Adrenal gland (tissue), 5 donors: ENCODE data around the gene DTX4.

ENCODE experiments used
- POLR2A ChIP-seq, 2 donors: fragments of 450-650 bp; IDR thresholded peaks; one replicate each; pipeline ENCODE4 v1.6.1; 2017; ENCODE audit warnings: antibody characterized with exemption in 2 of 2, mild to moderate bottlenecking in 2 of 2, moderate library complexity in 1 of 2
- TF ChIP-seq, protein P1 (sequence below), 6 experiments: fragments of 450-650 bp in 4 of 6; fragments of 200-600 bp in 2 of 6; sonication (generic) in 1 of 6; IDR thresholded peaks; 1 replicate in 5 of 6; 2 replicates in 1 of 6; pipeline versions ENCODE4 v1.5.1 to v1.8.0; 2016 to 2021; ENCODE audit warnings: antibody characterized with exemption in 6 of 6, mild to moderate bottlenecking in 2 of 6, moderate library complexity in 1 of 6
- donor health status: DM: no; HTN: no; CAD: no.

DNA sequence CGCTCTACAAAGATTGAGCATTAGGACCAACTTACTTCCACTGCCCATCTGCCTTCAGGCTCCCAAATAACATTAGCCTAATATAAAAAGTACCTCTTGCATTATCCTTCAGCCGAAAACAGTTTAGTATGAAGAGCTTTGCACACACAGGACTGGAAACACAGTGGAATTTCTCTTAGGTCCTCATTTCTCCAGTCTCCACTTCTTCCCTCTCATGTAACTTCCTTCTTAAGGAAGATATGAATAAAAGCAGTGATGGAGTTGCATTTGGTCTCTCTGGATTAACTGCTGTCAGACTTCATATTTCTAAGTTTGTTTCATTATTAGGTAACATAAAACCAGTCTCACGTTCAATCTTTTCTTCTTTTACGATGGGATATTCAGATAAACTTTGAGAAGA, 46.4 kb downstream of the DTX4 start:
- TF ChIP-seq, protein P1, sequence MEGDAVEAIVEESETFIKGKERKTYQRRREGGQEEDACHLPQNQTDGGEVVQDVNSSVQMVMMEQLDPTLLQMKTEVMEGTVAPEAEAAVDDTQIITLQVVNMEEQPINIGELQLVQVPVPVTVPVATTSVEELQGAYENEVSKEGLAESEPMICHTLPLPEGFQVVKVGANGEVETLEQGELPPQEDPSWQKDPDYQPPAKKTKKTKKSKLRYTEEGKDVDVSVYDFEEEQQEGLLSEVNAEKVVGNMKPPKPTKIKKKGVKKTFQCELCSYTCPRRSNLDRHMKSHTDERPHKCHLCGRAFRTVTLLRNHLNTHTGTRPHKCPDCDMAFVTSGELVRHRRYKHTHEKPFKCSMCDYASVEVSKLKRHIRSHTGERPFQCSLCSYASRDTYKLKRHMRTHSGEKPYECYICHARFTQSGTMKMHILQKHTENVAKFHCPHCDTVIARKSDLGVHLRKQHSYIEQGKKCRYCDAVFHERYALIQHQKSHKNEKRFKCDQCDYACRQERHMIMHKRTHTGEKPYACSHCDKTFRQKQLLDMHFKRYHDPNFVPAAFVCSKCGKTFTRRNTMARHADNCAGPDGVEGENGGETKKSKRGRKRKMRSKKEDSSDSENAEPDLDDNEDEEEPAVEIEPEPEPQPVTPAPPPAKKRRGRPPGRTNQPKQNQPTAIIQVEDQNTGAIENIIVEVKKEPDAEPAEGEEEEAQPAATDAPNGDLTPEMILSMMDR (IDR thresholded peaks at IDR 0.05) = no peak
- no peak for TF ChIP-seq POLR2A (IDR thresholded peaks at IDR 0.05)
